HUES64 (cell line): ENCODE results near the gene ELMOD1.

Source experiments
- H3K27ac ChIP-seq: 2 replicates; pipeline ENCODE4 v1.7.0; 2013; ENCODE audit warnings: low read depth, low read length, inconsistent platforms
- H3K27me3 ChIP-seq: 2 replicates; pipeline ENCODE4 v1.6.1; 2013; ENCODE audit warnings: mild to moderate bottlenecking, low read length; ENCODE audit not compliant: insufficient read depth
- H3K36me3 ChIP-seq: 2 replicates; pipeline ENCODE4 v1.6.1; 2013; ENCODE audit warnings: mild to moderate bottlenecking, low read length; ENCODE audit not compliant: insufficient read depth
- H3K4me1 ChIP-seq: 2 replicates; pipeline ENCODE4 v1.6.1; 2013; ENCODE audit warnings: mild to moderate bottlenecking, low read length, moderate library complexity; ENCODE audit not compliant: insufficient read depth
- H3K4me3 ChIP-seq: 2 replicates; pipeline ENCODE4 v1.5.1; 2013; ENCODE audit warnings: mild to moderate bottlenecking, low read length, moderate library complexity
- H3K9ac ChIP-seq: 2 replicates; pipeline ENCODE4 v1.6.1; 2013; ENCODE audit warnings: mild to moderate bottlenecking, low read depth, low read length
- H3K9me3 ChIP-seq: 2 replicates; pipeline ENCODE4 v1.6.1; 2013; ENCODE audit warnings: low read depth, low read length; ENCODE audit not compliant: insufficient read depth
- WGBS: fragments of 150-250, 120-280 bp; methylation state at CpG from one replicate; pipeline ENCODE4 v1.1.7; 2013; ENCODE audit warnings: missing lambda C conversion rate; 5-methylcytosine and 5-hydroxymethylcytosine counted together

Gene ELMOD1

DNA sequence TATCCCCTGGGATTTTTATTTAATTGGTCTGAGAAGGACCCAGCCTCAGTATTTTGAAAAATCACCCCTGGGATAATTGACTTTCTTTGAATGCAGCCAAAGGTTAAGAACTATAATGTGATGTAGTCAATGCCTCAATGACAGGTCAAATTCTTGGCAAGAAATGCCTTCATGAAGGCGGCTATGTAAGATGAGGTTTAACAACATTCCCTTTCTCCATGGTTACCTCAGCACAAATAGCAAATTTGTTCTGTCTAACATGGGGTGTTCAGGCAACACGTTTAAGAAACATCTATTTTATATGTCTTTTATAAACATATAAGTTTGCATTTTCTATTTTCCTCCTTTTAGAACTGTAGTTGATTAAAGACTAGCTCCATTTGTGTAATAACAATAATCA lies 115.6 kb downstream of the ELMOD1 start:
- H3K36me3 ChIP-seq: no peaks in the 10 kb centered on the region
- peaks cover 22% of the 10 kb centered on the region for H3K4me1 ChIP-seq
- no peak overlapping the region for H3K27ac ChIP-seq
- H3K9me3 ChIP-seq: no peaks in the 10 kb centered on the region
- peaks cover 11% of the 10 kb centered on the region; the same call in 1 of the 2 replicates for H3K27me3 ChIP-seq
- no peak overlapping the region for H3K4me3 ChIP-seq
- H3K9ac ChIP-seq: no peak overlapping the region
- 79% methylated on average over 1 of the region's 2 CpGs for WGBS

DNA sequence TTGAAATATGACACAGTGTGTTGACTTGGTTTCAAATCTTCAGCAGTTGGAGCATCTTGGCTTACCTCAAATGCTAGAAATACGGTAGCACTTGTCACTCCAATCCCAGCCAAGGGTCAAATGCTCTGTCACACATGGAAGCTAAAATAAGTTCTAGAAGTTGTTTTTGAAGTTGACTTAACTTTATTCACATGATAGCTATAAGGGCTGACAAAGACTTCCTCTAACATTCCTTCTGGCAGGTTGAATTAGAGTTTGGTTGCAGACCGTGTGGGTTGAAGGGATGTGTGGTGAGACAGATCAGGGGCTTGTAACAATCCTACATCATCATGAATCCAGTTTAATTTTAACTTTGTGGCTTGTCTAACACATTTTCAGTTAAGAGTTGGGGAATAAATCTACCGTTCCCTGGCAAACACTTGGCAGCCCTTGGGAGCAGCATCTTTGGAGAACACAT lies 116.3 kb downstream of the ELMOD1 start:
- peaks cover 15% of the 10 kb centered on the region; the same call in 1 of the 2 replicates for H3K27me3 ChIP-seq
- H3K27ac ChIP-seq: peak overlapping the region; percentile 54; the same call in 1 of the 2 replicates
- no peaks in the 10 kb centered on the region for H3K9me3 ChIP-seq
- H3K36me3 ChIP-seq: no peaks in the 10 kb centered on the region
- H3K4me1 ChIP-seq: peaks cover 22% of the 10 kb centered on the region
- WGBS: 91% methylated on average over 2 of the region's 3 CpGs
- no peak overlapping the region for H3K4me3 ChIP-seq
- H3K9ac ChIP-seq: no peak overlapping the region

GRCh38 chr11:107707807-107708206 lies 116.9 kb downstream of the ELMOD1 start:
- WGBS: 24% methylated on average over 4 of the region's 4 CpGs
- no peaks in the 10 kb centered on the region for H3K9me3 ChIP-seq
- H3K27me3 ChIP-seq: peaks cover 16% of the 10 kb centered on the region; the same call in 1 of the 2 replicates
- no peaks in the 10 kb centered on the region for H3K36me3 ChIP-seq
- H3K9ac ChIP-seq: no peak overlapping the region
- H3K27ac ChIP-seq: peak overlapping the region; percentile 54; the same call in 1 of the 2 replicates
- H3K4me1 ChIP-seq: peaks cover 22% of the 10 kb centered on the region
- no peak overlapping the region for H3K4me3 ChIP-seq

DNA sequence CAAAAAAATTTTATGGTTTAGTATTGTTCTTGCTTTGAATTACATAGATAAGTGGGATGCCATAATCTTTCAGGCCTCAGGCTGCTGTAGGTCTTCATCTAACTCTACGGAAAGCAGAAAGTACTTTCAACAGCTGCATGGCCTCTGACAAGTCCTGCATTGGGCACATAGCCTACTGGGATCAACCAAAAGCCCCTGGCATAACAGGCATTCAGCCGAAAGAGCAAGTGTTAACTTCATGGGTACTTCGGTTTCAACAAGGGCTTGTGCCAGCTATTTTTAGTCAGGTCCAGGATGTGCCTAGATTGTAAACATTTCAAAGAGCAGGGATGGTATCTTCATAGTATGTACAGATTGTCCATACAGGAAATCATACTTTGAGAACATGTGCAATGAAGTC lies 117.8 kb downstream of the ELMOD1 start:
- peaks cover 22% of the 10 kb centered on the region for H3K4me1 ChIP-seq
- H3K9me3 ChIP-seq: no peaks in the 10 kb centered on the region
- H3K36me3 ChIP-seq: no peaks in the 10 kb centered on the region
- H3K27ac ChIP-seq: no peak overlapping the region
- 88% methylated on average over 3 of the region's 3 CpGs for WGBS
- peaks cover 17% of the 10 kb centered on the region; the same call in 1 of the 2 replicates for H3K27me3 ChIP-seq
- no peak overlapping the region for H3K4me3 ChIP-seq
- no peak overlapping the region for H3K9ac ChIP-seq

DNA sequence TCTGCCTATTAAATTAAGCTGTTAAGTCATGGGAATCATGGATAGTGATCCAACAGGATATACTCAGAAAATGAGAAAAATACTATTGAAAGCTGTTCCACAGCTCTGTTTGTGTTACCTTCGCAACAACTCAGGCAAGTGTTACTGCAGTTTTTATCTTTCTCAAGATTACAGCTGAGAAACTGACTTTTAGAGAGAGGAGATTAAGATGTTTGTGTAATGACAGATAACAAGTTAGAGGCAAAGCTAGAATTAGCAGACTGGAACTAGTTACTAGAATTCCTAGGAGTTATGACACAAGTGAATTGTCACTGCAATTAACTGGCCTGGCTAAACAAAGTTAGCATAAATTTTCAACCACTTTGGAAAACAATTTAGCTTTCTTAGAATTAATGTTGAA lies 119.4 kb downstream of the ELMOD1 start:
- Histone ChIP-seq H3K27me3 (peaks cover 17% of the 10 kb centered on the region; the same call in 1 of the 2 replicates), H3K27ac (no peak overlapping the region), H3K9ac (no peak overlapping the region), H3K4me1 (peaks cover 22% of the 10 kb centered on the region), H3K36me3 (no peaks in the 10 kb centered on the region), H3K9me3 (no peaks in the 10 kb centered on the region), H3K4me3 (no peak overlapping the region)
- 91% methylated on average over 1 of the region's 1 CpG for WGBS

DNA sequence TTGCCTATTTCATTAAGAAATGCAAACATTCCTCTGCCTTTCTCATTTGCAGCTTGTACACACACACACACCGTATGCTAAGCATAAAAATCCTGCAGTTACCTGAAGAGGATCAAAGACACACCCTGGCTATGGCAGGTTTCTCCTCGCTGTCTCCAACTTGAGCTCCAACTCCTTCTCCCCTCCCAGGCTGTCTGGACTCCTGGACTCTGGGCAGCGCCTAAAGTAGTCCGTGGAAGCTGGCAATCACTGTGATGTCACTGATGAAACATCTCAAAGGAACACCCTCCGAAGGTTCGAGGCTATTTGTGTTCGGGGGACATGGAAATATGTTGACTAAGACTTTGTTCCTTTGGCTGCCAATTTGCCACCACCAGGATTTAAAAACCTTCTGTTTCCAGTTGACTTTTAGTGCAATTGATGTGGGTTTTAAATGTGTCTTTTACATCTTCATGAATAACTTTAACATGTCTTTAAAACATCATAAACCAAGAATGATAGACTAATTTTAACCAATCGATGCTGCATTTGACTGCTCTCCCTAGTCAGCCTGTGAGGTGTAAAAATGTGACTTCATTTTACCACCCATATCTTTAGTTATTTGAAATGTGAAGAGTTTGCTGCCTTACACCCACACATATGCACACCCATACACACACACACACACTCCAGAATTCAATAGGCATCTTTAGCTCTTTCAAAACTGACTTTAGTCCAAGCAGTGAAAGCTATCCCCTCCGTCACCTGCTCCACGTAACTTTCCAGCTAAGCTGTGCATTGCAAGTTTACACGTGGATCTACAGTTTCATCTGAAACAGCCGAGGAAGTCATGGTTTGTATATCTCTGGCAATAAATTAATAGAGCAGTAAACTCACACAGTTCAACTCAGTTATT lies 121.2 kb downstream of the ELMOD1 start, which contains the start of gene SLN:
Gene SLN, minus strand, starts transcription at position 196 of the 895 bp plus-strand sequence.
- Histone ChIP-seq H3K9me3 (no peaks in the 10 kb centered on the region), H3K36me3 (no peaks in the 10 kb centered on the region), H3K4me3 (no peak within 1 kb of the TSS), H3K9ac (no peak within 1 kb of the TSS), H3K4me1 (peaks cover 13% of the 10 kb centered on the region), H3K27ac (no peak within 1 kb of the TSS), H3K27me3 (peaks cover 15% of the 10 kb centered on the region; the same call in 1 of the 2 replicates)
- WGBS: 79% methylated on average over 12 of the region's 12 CpGs

DNA sequence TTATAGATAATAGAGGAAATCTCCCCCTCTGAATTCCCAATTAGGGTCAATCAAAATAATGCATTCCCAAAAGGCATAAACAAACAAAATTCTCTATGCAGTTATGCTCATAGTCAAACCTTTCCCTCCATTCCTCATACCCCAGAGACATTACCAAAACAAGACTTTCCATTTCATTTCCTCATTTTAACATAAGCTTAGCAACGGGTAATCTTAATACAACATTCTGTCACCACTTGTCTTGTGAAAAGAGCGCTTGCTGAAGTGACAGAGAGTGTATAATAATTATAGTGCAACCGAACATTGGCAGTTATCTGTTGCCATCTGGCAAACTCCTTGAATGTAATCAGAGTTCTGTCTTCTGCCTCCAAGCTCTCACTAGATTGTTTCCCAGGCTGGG lies 122.1 kb downstream of the ELMOD1 start:
- no peak overlapping the region for H3K9ac ChIP-seq
- no peak overlapping the region for H3K27ac ChIP-seq
- H3K27me3 ChIP-seq: peaks cover 12% of the 10 kb centered on the region; the same call in 1 of the 2 replicates
- H3K36me3 ChIP-seq: no peaks in the 10 kb centered on the region
- H3K4me1 ChIP-seq: peaks cover 6% of the 10 kb centered on the region
- no peaks in the 10 kb centered on the region for H3K9me3 ChIP-seq
- WGBS: 89% methylated on average over 3 of the region's 3 CpGs
- no peak overlapping the region for H3K4me3 ChIP-seq
